T-helper 1 cell treated with Interleukin-12 subunit alpha and Interleukin-12 subunit beta and Interleukin-4 antibody, amounts not matched to agents 30 μg/mL and 1 μg/mL, for 36 hours (primary cell): ENCODE measurements around the gene RPS19.

Source experiments
- H3K27ac Mint-ChIP-seq: one replicate; pipeline ENCODE4 v1.8.0; 2021; ENCODE audit warnings: mild to moderate bottlenecking, mixed read lengths
- H3K27me3 Mint-ChIP-seq: one replicate; pipeline ENCODE4 v1.8.0; 2021; ENCODE audit warnings: low read depth, mixed read lengths
- H3K36me3 Mint-ChIP-seq: one replicate; pipeline ENCODE4 v1.8.0; 2021; ENCODE audit warnings: low read depth, mixed read lengths
- H3K4me1 Mint-ChIP-seq: one replicate; pipeline ENCODE4 v1.8.0; 2021; ENCODE audit warnings: low read depth, mixed read lengths
- H3K4me3 Mint-ChIP-seq: one replicate; pipeline ENCODE4 v1.8.0; 2021; ENCODE audit warnings: mild to moderate bottlenecking, moderate library complexity, mixed read lengths
- H3K9me3 Mint-ChIP-seq: one replicate; pipeline ENCODE4 v1.8.0; 2021; ENCODE audit warnings: mixed read lengths

Gene RPS19

GRCh38 chr19:41917676-41918075 lies 57.6 kb downstream of the RPS19 start:
- Mint-ChIP-seq H3K4me3 (no peak overlapping the region), H3K9me3 (no peaks in the 10 kb centered on the region), H3K36me3 (no peaks in the 10 kb centered on the region), H3K27ac (no peak overlapping the region), H3K4me1 (peaks cover 7% of the 10 kb centered on the region), H3K27me3 (peaks cover 10% of the 10 kb centered on the region)

GRCh38 chr19:41918095-41918494 lies 58.0 kb downstream of the RPS19 start:
- H3K27me3 Mint-ChIP-seq = peaks cover 12% of the 10 kb centered on the region
- no peaks in the 10 kb centered on the region for H3K9me3 Mint-ChIP-seq
- H3K4me3 Mint-ChIP-seq = no peak overlapping the region
- peaks cover 8% of the 10 kb centered on the region for H3K4me1 Mint-ChIP-seq
- no peak overlapping the region for H3K27ac Mint-ChIP-seq
- no peaks in the 10 kb centered on the region for H3K36me3 Mint-ChIP-seq

GRCh38 chr19:41918653-41919244 lies 58.7 kb downstream of the RPS19 start:
- peaks cover 16% of the 10 kb centered on the region for H3K27me3 Mint-ChIP-seq
- no peak overlapping the region for H3K4me3 Mint-ChIP-seq
- peaks cover 11% of the 10 kb centered on the region for H3K4me1 Mint-ChIP-seq
- H3K9me3 Mint-ChIP-seq = no peaks in the 10 kb centered on the region
- H3K36me3 Mint-ChIP-seq = no peaks in the 10 kb centered on the region
- H3K27ac Mint-ChIP-seq = no peak overlapping the region

GRCh38 chr19:41919948-41920712 lies 60.1 kb downstream of the RPS19 start:
- H3K27ac Mint-ChIP-seq = no peak overlapping the region
- H3K4me3 Mint-ChIP-seq = no peak overlapping the region
- H3K9me3 Mint-ChIP-seq = no peaks in the 10 kb centered on the region
- peaks cover 16% of the 10 kb centered on the region for H3K27me3 Mint-ChIP-seq
- H3K36me3 Mint-ChIP-seq = no peaks in the 10 kb centered on the region
- H3K4me1 Mint-ChIP-seq = peaks cover 11% of the 10 kb centered on the region

- Mint-ChIP-seq H3K27ac (no peak overlapping the region), H3K9me3 (no peaks in the 10 kb centered on the region), H3K27me3 (peaks cover 16% of the 10 kb centered on the region), H3K36me3 (no peaks in the 10 kb centered on the region), H3K4me1 (peaks cover 11% of the 10 kb centered on the region), H3K4me3 (no peak overlapping the region)
Observed at GRCh38 chr19:41920882-41921576, 61.0 kb downstream of the RPS19 start.

GRCh38 chr19:41921577-41922576 lies 61.8 kb downstream of the RPS19 start:
- Mint-ChIP-seq H3K27me3 (peaks cover 16% of the 10 kb centered on the region), H3K9me3 (no peaks in the 10 kb centered on the region), H3K36me3 (no peaks in the 10 kb centered on the region), H3K4me1 (peaks cover 11% of the 10 kb centered on the region), H3K27ac (no peak overlapping the region), H3K4me3 (no peak overlapping the region)
